Liver (tissue), 9 donors: ENCODE measurements around the gene AKIRIN1. TPM values are rescaled to one million over a fixed set of nuclear protein-coding genes. Genes with fewer than 3 reads are reported as not detected.

Experiments used
- DNase-seq: peaks from one replicate; pipeline ENCODE4 v3.0.0-alpha.2; 2017; ENCODE audit warnings: low spot score
- H3K27ac ChIP-seq, 2 donors: one replicate each; pipeline ENCODE4 v1.7.0; 2013; ENCODE audit warnings: inconsistent platforms in 2 of 2, low read length in 2 of 2, control low read depth in 1 of 2, low read depth in 1 of 2, mild to moderate bottlenecking in 1 of 2
- H3K27me3 ChIP-seq, 4 donors: one replicate each; pipeline versions ENCODE4 v1.6.1 to v1.7.0; 2013; ENCODE audit warnings: low read length in 3 of 4, inconsistent platforms in 1 of 4, mild to moderate bottlenecking in 1 of 4, moderate library complexity in 1 of 4; ENCODE audit not compliant: control insufficient read depth in 4 of 4, insufficient read depth in 4 of 4
- H3K36me3 ChIP-seq, 4 donors: one replicate each; pipeline versions ENCODE4 v1.6.1 to v1.7.0; 2013; ENCODE audit warnings: low read length in 3 of 4, mild to moderate bottlenecking in 3 of 4, low read depth in 1 of 4, moderate library complexity in 1 of 4; ENCODE audit not compliant: control insufficient read depth in 4 of 4, insufficient read depth in 3 of 4
- H3K4me1 ChIP-seq, 4 donors: one replicate each; pipeline versions ENCODE4 v1.6.1 to v1.7.0; 2013; ENCODE audit warnings: low read length in 3 of 4, mild to moderate bottlenecking in 3 of 4, moderate library complexity in 1 of 4; ENCODE audit not compliant: control insufficient read depth in 4 of 4, insufficient read depth in 4 of 4
- H3K4me3 ChIP-seq, 3 donors: one replicate each; pipeline versions ENCODE4 v1.6.1 to v1.7.0; 2013; ENCODE audit warnings: low read length in 3 of 3, control low read depth in 1 of 3, low read depth in 1 of 3, mild to moderate bottlenecking in 1 of 3
- H3K9ac ChIP-seq, 2 donors: one replicate each; pipeline ENCODE4 v1.7.0; 2013; ENCODE audit warnings: low read length in 2 of 2, mild to moderate bottlenecking in 2 of 2, moderate library complexity in 2 of 2, control low read depth in 1 of 2, low read depth in 1 of 2
- H3K9me3 ChIP-seq, 4 donors: one replicate each; pipeline versions ENCODE4 v1.6.1 to v1.7.0; 2013; ENCODE audit warnings: low read length in 3 of 4; ENCODE audit not compliant: control insufficient read depth in 4 of 4
- ATF3 ChIP-seq: IDR thresholded peaks from 2 replicates; pipeline ENCODE4 v1.6.1; 2016; ENCODE audit warnings: antibody characterized with exemption
- EGR1 ChIP-seq, 2 donors: IDR thresholded peaks; 2 replicates each; pipeline ENCODE4 v1.6.1; 2016 to 2018; ENCODE audit warnings: antibody characterized with exemption in 2 of 2, low read depth in 2 of 2
- FOXA1 ChIP-seq: IDR thresholded peaks from 2 replicates; pipeline ENCODE4 v1.6.1; 2016; ENCODE audit warnings: antibody characterized with exemption
- GABPA ChIP-seq, 2 donors: IDR thresholded peaks in 1 of 2; conservative IDR thresholded peaks in 1 of 2; 2 replicates each; pipeline ENCODE4 v1.6.1; 2016; ENCODE audit warnings: antibody characterized with exemption in 2 of 2, mild to moderate bottlenecking in 1 of 2, moderate library complexity in 1 of 2
- HNF4A ChIP-seq, 2 donors: conservative IDR thresholded peaks; 2 replicates each; pipeline ENCODE4 v1.6.1; 2016; ENCODE audit warnings: antibody characterized with exemption in 2 of 2, mild to moderate bottlenecking in 2 of 2
- HNF4G ChIP-seq: IDR thresholded peaks from 2 replicates; pipeline ENCODE4 v1.6.1; 2016; ENCODE audit warnings: antibody characterized with exemption
- JUND ChIP-seq, 2 donors: IDR thresholded peaks; 2 replicates each; pipeline ENCODE4 v1.6.1; 2016; ENCODE audit warnings: antibody characterized with exemption in 2 of 2
- NR2F2 ChIP-seq: IDR thresholded peaks from 2 replicates; pipeline ENCODE4 v1.6.1; 2016; ENCODE audit warnings: antibody characterized with exemption
- RAD21 ChIP-seq, 2 donors: IDR thresholded peaks; 2 replicates each; pipeline ENCODE4 v1.6.1; 2016; ENCODE audit warnings: antibody characterized with exemption in 2 of 2, mild to moderate bottlenecking in 2 of 2
- RXRA ChIP-seq, 2 donors: IDR thresholded peaks; 2 replicates each; pipeline ENCODE4 v1.6.1; 2017 to 2018; ENCODE audit warnings: antibody characterized with exemption in 2 of 2, mild to moderate bottlenecking in 1 of 2
- SP1 ChIP-seq: IDR thresholded peaks from 2 replicates; pipeline ENCODE4 v1.6.1; 2018; ENCODE audit warnings: antibody characterized with exemption, mild to moderate bottlenecking
- TAF1 ChIP-seq: conservative IDR thresholded peaks from 2 replicates; pipeline ENCODE4 v1.6.1; 2016; ENCODE audit warnings: antibody characterized with exemption, mild to moderate bottlenecking
- YY1 ChIP-seq: IDR thresholded peaks from 2 replicates; pipeline ENCODE4 v1.6.1; 2016; ENCODE audit warnings: antibody characterized with exemption, mild to moderate bottlenecking
- ZBTB33 ChIP-seq: IDR thresholded peaks from 2 replicates; pipeline ENCODE4 v1.6.1; 2016; ENCODE audit warnings: antibody characterized with exemption
- WGBS: extraction: QIAGEN DNeasy Blood & Tissue Kit; methylation state at CpG from one replicate; pipeline ENCODE4 v1.1.7; 2013; 5-methylcytosine and 5-hydroxymethylcytosine counted together
- polyA plus RNA-seq, 2 donors: library from polyadenylated mRNA; stranded (reverse) in 1 of 2; unstranded in 1 of 2; fragments of 200-250 nt in 1 of 2; fragments of >200 nt in 1 of 2; fragmentation: Nextera tagmentation in 1 of 2; extraction: Ambion mirVana in 1 of 2; gene quantifications; one replicate each; pipeline versions ENCODE4 v1.2.1 to v1.2.3, GENCODE V29; 2013 to 2015
- total RNA-seq, 2 donors: library from RNA; depleted of rRNA; stranded (reverse); fragments of >200 nt; gene quantifications; one replicate each; pipeline ENCODE4 v1.2.3, GENCODE V29; 2014
- TF ChIP-seq, protein P1 (sequence below): fragments of 150-350 bp; IDR thresholded peaks from 2 replicates; pipeline ENCODE4 v1.5.1; 2017; ENCODE audit warnings: improper control_type of control experiment, low read depth, low read length; ENCODE audit not compliant: missing input control
- TF ChIP-seq, protein P2 (sequence below): IDR thresholded peaks from 2 replicates; pipeline ENCODE4 v1.6.1; 2016; ENCODE audit warnings: antibody characterized with exemption
- TF ChIP-seq, protein P3 (sequence below): IDR thresholded peaks from 2 replicates; pipeline ENCODE4 v1.6.1; 2016; ENCODE audit warnings: antibody characterized with exemption, mild to moderate bottlenecking
- donor health status: healthy.
- donor health status: healthy.
- donor health status: healthy.
- donor health status: healthy.
- donor health status: healthy.

The AKIRIN1 gene
- total and polyA plus RNA-seq, 4 donors = 18.2 to 52.4 (median 26.8) TPM

- Histone ChIP-seq H3K27me3 (no peaks in the 10 kb centered on the region), H3K4me1 (no peaks in the 10 kb centered on the region), H3K27ac (no peak within 1 kb of the TSS), H3K36me3 (no peaks in the 10 kb centered on the region), H3K4me3 (peak within 1 kb of the TSS in 1 of 3 donors; percentile 38), H3K9me3 (no peaks in the 10 kb centered on the region), H3K9ac (no peak within 1 kb of the TSS)
- DNase-seq = no peak
- 55% methylated on average over 14 of the region's 14 CpGs for WGBS
- TF ChIP-seq YY1 = no peak
- no peak for TF ChIP-seq HNF4G
- TF ChIP-seq, protein P1, sequence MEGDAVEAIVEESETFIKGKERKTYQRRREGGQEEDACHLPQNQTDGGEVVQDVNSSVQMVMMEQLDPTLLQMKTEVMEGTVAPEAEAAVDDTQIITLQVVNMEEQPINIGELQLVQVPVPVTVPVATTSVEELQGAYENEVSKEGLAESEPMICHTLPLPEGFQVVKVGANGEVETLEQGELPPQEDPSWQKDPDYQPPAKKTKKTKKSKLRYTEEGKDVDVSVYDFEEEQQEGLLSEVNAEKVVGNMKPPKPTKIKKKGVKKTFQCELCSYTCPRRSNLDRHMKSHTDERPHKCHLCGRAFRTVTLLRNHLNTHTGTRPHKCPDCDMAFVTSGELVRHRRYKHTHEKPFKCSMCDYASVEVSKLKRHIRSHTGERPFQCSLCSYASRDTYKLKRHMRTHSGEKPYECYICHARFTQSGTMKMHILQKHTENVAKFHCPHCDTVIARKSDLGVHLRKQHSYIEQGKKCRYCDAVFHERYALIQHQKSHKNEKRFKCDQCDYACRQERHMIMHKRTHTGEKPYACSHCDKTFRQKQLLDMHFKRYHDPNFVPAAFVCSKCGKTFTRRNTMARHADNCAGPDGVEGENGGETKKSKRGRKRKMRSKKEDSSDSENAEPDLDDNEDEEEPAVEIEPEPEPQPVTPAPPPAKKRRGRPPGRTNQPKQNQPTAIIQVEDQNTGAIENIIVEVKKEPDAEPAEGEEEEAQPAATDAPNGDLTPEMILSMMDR = no peak
- no peak for TF ChIP-seq ZBTB33
- no peak for TF ChIP-seq EGR1 (IDR thresholded peaks at IDR 0.05; ENCODE audit: low read depth in 2 of 2)
- no peak for TF ChIP-seq FOXA1
- no peak for TF ChIP-seq JUND (IDR thresholded peaks at IDR 0.05)
- TF ChIP-seq ATF3 = no peak
- no peak for TF ChIP-seq NR2F2
These were observed 49.5 kb upstream of the AKIRIN1 start, which contains the start of gene RHBDL2 for GRCh38 chr1:38941527-38942019. Gene RHBDL2 (minus strand): TSS chr1:38941830. CDS start chr1:38919212, 22,618 bp downstream.

DNA sequence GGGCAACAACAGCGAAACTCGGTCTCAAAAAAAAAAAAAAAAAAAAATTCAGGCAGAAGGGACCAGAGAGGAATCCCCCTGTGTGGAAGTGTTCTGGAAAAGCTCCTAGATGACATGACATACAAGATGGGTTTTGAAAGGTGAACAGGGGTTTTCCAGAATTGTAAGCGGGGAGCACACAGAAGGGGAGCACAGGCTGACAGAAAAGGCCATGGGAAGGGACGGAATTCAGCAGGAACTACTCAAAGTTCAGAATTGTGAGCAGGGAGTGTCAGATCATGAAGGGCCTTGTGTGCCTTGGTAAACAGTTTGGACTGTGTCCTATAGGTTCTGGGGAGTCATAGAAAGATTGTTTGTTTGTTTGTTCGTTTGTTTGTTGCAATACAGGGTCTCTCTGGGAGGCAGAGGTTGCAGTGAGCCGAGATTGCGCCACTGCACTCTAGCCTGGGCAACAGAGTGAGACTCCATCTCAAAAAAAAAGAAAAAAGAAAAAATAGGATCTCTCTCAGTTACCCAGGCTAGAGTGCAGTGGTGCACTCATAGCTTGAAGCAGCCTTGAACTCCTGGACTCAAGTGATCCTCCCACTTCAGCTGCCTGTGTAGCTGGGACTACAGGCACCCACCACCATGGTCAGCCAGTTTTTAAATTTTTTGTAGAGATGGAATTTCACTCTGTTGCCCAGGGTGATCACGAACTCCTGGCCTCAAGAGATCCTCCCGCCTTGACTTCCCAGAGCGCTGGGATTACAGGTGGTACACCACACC lies 48.2 kb upstream of the AKIRIN1 start:
- H3K27me3 ChIP-seq = no peaks in the 10 kb centered on the region
- no peaks in the 10 kb centered on the region for H3K36me3 ChIP-seq
- H3K9me3 ChIP-seq = no peaks in the 10 kb centered on the region
- 94% methylated on average over 10 of the region's 10 CpGs for WGBS
- H3K9ac ChIP-seq = no peak overlapping the region
- no peak overlapping the region for H3K4me3 ChIP-seq
- H3K27ac ChIP-seq = no peak overlapping the region
- no peaks in the 10 kb centered on the region for H3K4me1 ChIP-seq
- no peak for DNase-seq
- TF ChIP-seq GABPA (IDR thresholded peaks at IDR 0.05 in 1 of 2, conservative IDR thresholded peaks at IDR 0.05 in 1 of 2) (no peak), NR2F2 (no peak), TAF1 (no peak), RXRA (IDR thresholded peaks at IDR 0.05) (no peak), HNF4G (no peak), FOXA1 (no peak), HNF4A (conservative IDR thresholded peaks at IDR 0.05) (no peak), EGR1 (IDR thresholded peaks at IDR 0.05; ENCODE audit: low read depth in 2 of 2) (no peak), ATF3 (no peak), SP1 (no peak), RAD21 (IDR thresholded peaks at IDR 0.05) (no peak)
- TF ChIP-seq, protein P2, sequence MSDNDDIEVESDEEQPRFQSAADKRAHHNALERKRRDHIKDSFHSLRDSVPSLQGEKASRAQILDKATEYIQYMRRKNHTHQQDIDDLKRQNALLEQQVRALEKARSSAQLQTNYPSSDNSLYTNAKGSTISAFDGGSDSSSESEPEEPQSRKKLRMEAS = no peak
- TF ChIP-seq, protein P1 = no peak
- TF ChIP-seq, protein P3, sequence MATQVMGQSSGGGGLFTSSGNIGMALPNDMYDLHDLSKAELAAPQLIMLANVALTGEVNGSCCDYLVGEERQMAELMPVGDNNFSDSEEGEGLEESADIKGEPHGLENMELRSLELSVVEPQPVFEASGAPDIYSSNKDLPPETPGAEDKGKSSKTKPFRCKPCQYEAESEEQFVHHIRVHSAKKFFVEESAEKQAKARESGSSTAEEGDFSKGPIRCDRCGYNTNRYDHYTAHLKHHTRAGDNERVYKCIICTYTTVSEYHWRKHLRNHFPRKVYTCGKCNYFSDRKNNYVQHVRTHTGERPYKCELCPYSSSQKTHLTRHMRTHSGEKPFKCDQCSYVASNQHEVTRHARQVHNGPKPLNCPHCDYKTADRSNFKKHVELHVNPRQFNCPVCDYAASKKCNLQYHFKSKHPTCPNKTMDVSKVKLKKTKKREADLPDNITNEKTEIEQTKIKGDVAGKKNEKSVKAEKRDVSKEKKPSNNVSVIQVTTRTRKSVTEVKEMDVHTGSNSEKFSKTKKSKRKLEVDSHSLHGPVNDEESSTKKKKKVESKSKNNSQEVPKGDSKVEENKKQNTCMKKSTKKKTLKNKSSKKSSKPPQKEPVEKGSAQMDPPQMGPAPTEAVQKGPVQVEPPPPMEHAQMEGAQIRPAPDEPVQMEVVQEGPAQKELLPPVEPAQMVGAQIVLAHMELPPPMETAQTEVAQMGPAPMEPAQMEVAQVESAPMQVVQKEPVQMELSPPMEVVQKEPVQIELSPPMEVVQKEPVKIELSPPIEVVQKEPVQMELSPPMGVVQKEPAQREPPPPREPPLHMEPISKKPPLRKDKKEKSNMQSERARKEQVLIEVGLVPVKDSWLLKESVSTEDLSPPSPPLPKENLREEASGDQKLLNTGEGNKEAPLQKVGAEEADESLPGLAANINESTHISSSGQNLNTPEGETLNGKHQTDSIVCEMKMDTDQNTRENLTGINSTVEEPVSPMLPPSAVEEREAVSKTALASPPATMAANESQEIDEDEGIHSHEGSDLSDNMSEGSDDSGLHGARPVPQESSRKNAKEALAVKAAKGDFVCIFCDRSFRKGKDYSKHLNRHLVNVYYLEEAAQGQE = no peak
